HepG2 (cell line): ENCODE data around the gene BEND3. TPM values are rescaled to one million over a fixed set of nuclear protein-coding genes. Genes with fewer than 3 reads are reported as not detected.

Source experiments
- ATAC-seq: fragments of 200-7000 bp; cut with Tn5 transposase; 3 replicates; pipeline ENCODE4 v1.9.1; 2020; ENCODE audit warnings: mild to moderate bottlenecking, moderate library complexity
- BruUV-seq: library from RNA; stranded (reverse); fragments of 400-500 nt; replicated peaks from 2 replicates; lab custom pipeline; 2021; lab: Mats Ljungman, UMichigan
- CTCF ChIA-PET: fragments of 300-600 bp; formaldehyde crosslinking; extraction: SDS; loops from one replicate; lab custom pipeline; 2021; ENCODE audit warnings: low total read pairs, inconsistent platforms, low intra/inter-chr PET ratio; lab: Yijun Ruan, JAX
- POLR2A ChIA-PET: fragments of 350-600 bp; sonication (Branson Sonifier 250); formaldehyde crosslinking; loops from one replicate; lab custom pipeline; 2020; ENCODE audit warnings: antibody characterized with exemption, inconsistent platforms; lab: Yijun Ruan, JAX
- DNase-seq: peaks from one replicate; pipeline ENCODE4 v3.0.0-alpha.2; 2015; ENCODE audit warnings: low spot score
- FAIRE-seq: peaks from 3 replicates; lab custom pipeline; 2011; peaks lifted over from hg19 to GRCh38; lab: Jason Lieb, UNC
- H2AFZ ChIP-seq: one replicate; pipeline ENCODE4 v1.6.1; 2011; ENCODE audit warnings: low read length, inconsistent platforms
- H3K27ac ChIP-seq: fragments of 300-600 bp; 3 replicates; pipeline ENCODE4 v1.8.0; 2011; ENCODE audit warnings: mixed run types, mild to moderate bottlenecking, mixed read lengths, low read length, inconsistent platforms; ENCODE audit not compliant: insufficient read depth; ENCODE audit errors: extremely low read length
- H3K27me3 ChIP-seq, 2 experiments: fragments of 200-600 bp in 1 of 2; 2 replicates in 1 of 2; 3 replicates in 1 of 2; pipeline versions ENCODE4 v1.6.0 to v1.8.0; 2011; ENCODE audit warnings: low read length in 2 of 2, mild to moderate bottlenecking in 2 of 2, moderate library complexity in 2 of 2, inconsistent platforms in 1 of 2; ENCODE audit not compliant: insufficient read depth in 2 of 2, control insufficient read depth in 1 of 2
- H3K36me3 ChIP-seq, 2 experiments: fragments of 200-600 bp in 1 of 2; replicated peaks in 1 of 2; 2 replicates in 1 of 2; 3 replicates in 1 of 2; pipeline versions ENCODE4 v1.5.1 to v1.8.0; 2011; ENCODE audit warnings: low read length in 2 of 2, inconsistent platforms in 1 of 2; ENCODE audit not compliant: insufficient read depth in 2 of 2, control insufficient read depth in 1 of 2
- H3K4me1 ChIP-seq: 2 replicates; pipeline ENCODE4 v1.5.1; 2012; ENCODE audit warnings: low read length, inconsistent platforms; ENCODE audit not compliant: insufficient read depth
- H3K4me2 ChIP-seq: 2 replicates; pipeline ENCODE4 v1.6.0; 2011; ENCODE audit warnings: low read depth, low read length, inconsistent platforms
- H3K4me3 ChIP-seq, 3 experiments: fragments of 200-600 bp in 1 of 3; sonication (generic), shearing (Covaris generic) in 1 of 3; replicated peaks in 1 of 3; 2 replicates each; pipeline ENCODE4 v1.5.1; 2011 to 2016; ENCODE audit warnings: low read length in 3 of 3, inconsistent platforms in 2 of 3, low read depth in 2 of 3, mild to moderate bottlenecking in 2 of 3, control low read depth in 1 of 3, mixed read lengths in 1 of 3; ENCODE audit not compliant: insufficient read depth in 1 of 3
- H3K79me2 ChIP-seq: one replicate; pipeline ENCODE4 v1.6.1; 2011; ENCODE audit warnings: low read length, inconsistent platforms; ENCODE audit not compliant: insufficient read depth
- H3K9ac ChIP-seq: 2 replicates; pipeline ENCODE4 v1.6.0; 2011; ENCODE audit warnings: mild to moderate bottlenecking, low read depth, low read length, inconsistent platforms; ENCODE audit not compliant: insufficient read depth
- H3K9me3 ChIP-seq: 2 replicates; pipeline ENCODE4 v1.5.1; 2012; ENCODE audit warnings: mild to moderate bottlenecking, low read length
- H4K20me1 ChIP-seq: 2 replicates; pipeline ENCODE4 v1.6.0; 2011; ENCODE audit warnings: inconsistent platforms, mild to moderate bottlenecking, low read length, moderate library complexity; ENCODE audit not compliant: insufficient read depth
- ARID5B ChIP-seq: IDR thresholded peaks from 2 replicates; pipeline ENCODE4 v1.4.0; 2020; ENCODE audit warnings: mild to moderate bottlenecking, missing genetic modification reagents
- ATF4 ChIP-seq, 2 experiments: fragments of 450-650 bp in 1 of 2; sonication (generic) in 1 of 2; formaldehyde crosslinking; IDR thresholded peaks; 2 replicates each; pipeline versions ENCODE4 v1.5.0 to v1.8.0; 2020 to 2022; ENCODE audit warnings: mild to moderate bottlenecking in 1 of 2, missing genetic modification reagents in 1 of 2
- CTCF ChIP-seq: sonication (generic); formaldehyde crosslinking; IDR thresholded peaks from 2 replicates; pipeline ENCODE4 v1.5.0; 2020; ENCODE audit warnings: mild to moderate bottlenecking, missing genetic modification reagents, moderate library complexity
- ESRRA ChIP-seq: sonication (generic); formaldehyde crosslinking; IDR thresholded peaks from 2 replicates; pipeline ENCODE4 v1.5.1; 2020; ENCODE audit warnings: mild to moderate bottlenecking, low read depth, missing genetic modification reagents
- KMT2A ChIP-seq: sonication (generic); formaldehyde crosslinking; IDR thresholded peaks from 2 replicates; pipeline ENCODE4 v1.4.0; 2020; ENCODE audit warnings: missing genetic modification reagents
- NR2C2 ChIP-seq: sonication (generic); formaldehyde crosslinking; IDR thresholded peaks from 2 replicates; pipeline ENCODE4 v1.4.0; 2020; ENCODE audit warnings: missing genetic modification reagents, mild to moderate bottlenecking, moderate library complexity, borderline replicate concordance
- PHF8 ChIP-seq: sonication (generic); formaldehyde crosslinking; IDR thresholded peaks from 2 replicates; pipeline ENCODE4 v1.5.0; 2020; ENCODE audit warnings: missing genetic modification reagents
- SIN3B ChIP-seq: fragments of 150-350 bp; IDR thresholded peaks from 2 replicates; pipeline ENCODE4 v1.6.1; 2014; ENCODE audit warnings: low read length
- SP140L ChIP-seq: sonication (generic); formaldehyde crosslinking; IDR thresholded peaks from 2 replicates; pipeline ENCODE4 v1.4.0; 2020; ENCODE audit warnings: missing genetic modification reagents, borderline replicate concordance
- THAP8 ChIP-seq: sonication (generic); formaldehyde crosslinking; IDR thresholded peaks from 2 replicates; pipeline ENCODE4 v1.5.1; 2020; ENCODE audit warnings: missing genetic modification reagents, mild to moderate bottlenecking, borderline replicate concordance
- TRIM24 ChIP-seq: sonication (generic); formaldehyde crosslinking; IDR thresholded peaks from 2 replicates; pipeline ENCODE4 v1.8.0; 2022; ENCODE audit warnings: mild to moderate bottlenecking, missing genetic modification reagents
- XBP1 ChIP-seq: sonication (generic); formaldehyde crosslinking; IDR thresholded peaks from 2 replicates; pipeline ENCODE4 v1.5.0; 2020; ENCODE audit warnings: missing genetic modification reagents
- ZBTB8A ChIP-seq: sonication (generic); formaldehyde crosslinking; IDR thresholded peaks from 2 replicates; pipeline ENCODE4 v1.4.0; 2020; ENCODE audit warnings: mild to moderate bottlenecking, low read depth, missing genetic modification reagents, borderline replicate concordance
- ZMYM2 ChIP-seq: sonication (generic); formaldehyde crosslinking; IDR thresholded peaks from 2 replicates; pipeline ENCODE4 v1.8.0; 2022; ENCODE audit warnings: mild to moderate bottlenecking, missing genetic modification reagents
- ZNF546 ChIP-seq: sonication (generic); formaldehyde crosslinking; conservative IDR thresholded peaks from 2 replicates; pipeline ENCODE4 v1.8.1; 2023; ENCODE audit warnings: mild to moderate bottlenecking, missing genetic modification reagents
- ZNF557 ChIP-seq: sonication (generic); formaldehyde crosslinking; IDR thresholded peaks from 2 replicates; pipeline ENCODE4 v1.4.0; 2020; ENCODE audit warnings: missing genetic modification reagents
- ZNF792 ChIP-seq: IDR thresholded peaks from 2 replicates; pipeline ENCODE4 v1.6.1; 2016
- ZSCAN22 ChIP-seq: sonication (generic); formaldehyde crosslinking; IDR thresholded peaks from 2 replicates; pipeline ENCODE4 v1.4.0; 2020; ENCODE audit warnings: mild to moderate bottlenecking, missing genetic modification reagents
- WGBS: methylation state at CpG from one replicate; pipeline ENCODE4 v1.1.6; 2017; ENCODE audit warnings: low lambda C conversion rate; 5-methylcytosine and 5-hydroxymethylcytosine counted together
- in situ Hi-C: cut with HindIII; loops from 2 replicates; pipeline ENCODE4 v1.10.0; 2017; ENCODE audit warnings: low pct_unique_long_range_greater_than_20kb; ENCODE audit not compliant: extremely low pct_ligation_motif_present
- intact Hi-C: fragments of 100-400 bp; cut with micrococcal nuclease; formaldehyde crosslinking; loops from one replicate; pipeline ENCODE4 v1.10.0; 2022; ENCODE audit not compliant: unreplicated experiment
- polyA plus RNA-seq, 8 experiments: library from polyadenylated mRNA; depleted of rRNA in 3 of 8; stranded (reverse) in 7 of 8; unstranded in 1 of 8; fragments of >200 nt; fragmentation: Illumina TruSeq in 4 of 8; extraction: Trizol in 4 of 8; gene quantifications; 2 replicates each; pipeline versions ENCODE4 v1.2.1 to v1.2.3, GENCODE V29; 2011 to 2016; ENCODE audit warnings: low read depth in 4 of 8, missing spikeins in 1 of 8, mixed read lengths in 1 of 8; ENCODE audit not compliant: insufficient read depth in 1 of 8
- total RNA-seq, 5 experiments: library from RNA; depleted of rRNA; stranded (reverse); fragments of >200 nt; fragmentation: Illumina TruSeq; extraction: Trizol; gene quantifications; 2 replicates each; pipeline ENCODE4 v1.2.3, GENCODE V29; 2016; ENCODE audit warnings: low read depth in 1 of 5

Gene BEND3
- total and polyA plus RNA-seq, 2 of the 13 experiments (the other 11 are each of a cell fraction or from before 2014, with no cell fraction given): 1.4 to 5.8 TPM

- POLR2A ChIA-PET: interaction anchor here (0.9 to 1.8 kb wide), 13 partner anchors 10 to 842 kb away, joined by 3 to 10 read pairs (median 3); partner anchors contain the start of genes PDSS2 and SEC63
- H2AFZ ChIP-seq: peak overlapping the region; percentile 95
- TF ChIP-seq ZNF557 (CRISPR knock-in tag) (no peak), ATF4 (CRISPR knock-in tag; IDR thresholded peaks at IDR 0.05) (0 out of 4 replicates have a peak, but pooled peaks of 1 of the 2 experiments have one; percentile 14), ZNF792 (CRISPR knock-in tag) (no peak), ZNF546 (CRISPR knock-in tag) (no peak), SIN3B (no peak), PHF8 (CRISPR knock-in tag) (no peak), ZSCAN22 (CRISPR knock-in tag) (no peak), ARID5B (no peak), SP140L (CRISPR knock-in tag) (peak; percentile 64; the same call in 1 of the 2 replicates), THAP8 (CRISPR knock-in tag) (no peak), TRIM24 (CRISPR knock-in tag) (no peak), CTCF (no peak), ZBTB8A (CRISPR knock-in tag) (0 out of 2 replicates have a peak, but pooled peaks have one; percentile 8), ZMYM2 (CRISPR knock-in tag) (no peak), ESRRA (CRISPR knock-in tag) (0 out of 2 replicates have a peak, but pooled peaks have one; percentile 25), XBP1 (CRISPR knock-in tag) (no peak), NR2C2 (CRISPR knock-in tag) (peak; percentile 9; the same call in 1 of the 2 replicates), KMT2A (CRISPR knock-in tag) (no peak; the same call in 1 of the 2 replicates)
Observed at GRCh38 chr6:107116328-107116892, 1.1 kb upstream of the BEND3 start.

More at GRCh38 chr6:107116328-107116892, 1.1 kb upstream of the BEND3 start:
- in situ Hi-C loops (no loop called here), intact Hi-C loops (no loop called here)
- Histone ChIP-seq H3K9me3 (no peaks in the 10 kb centered on the region), H3K4me3 (peak overlapping the region; percentile 79 to 94 (median 80)), H3K27me3 (no peaks in the 10 kb centered on the region; a peak in 1 of 5 replicates), H4K20me1 (no peaks in the 10 kb centered on the region), H3K27ac (peak overlapping the region; percentile 98), H3K4me2 (peak overlapping the region; percentile 86), H3K79me2 (peaks cover 8% of the 10 kb centered on the region), H3K4me1 (peaks cover 33% of the 10 kb centered on the region), H3K9ac (peak overlapping the region; percentile 89), H3K36me3 (no peaks in the 10 kb centered on the region)
- ATAC-seq: peak; percentile 75
- 6% methylated on average over 15 of the region's 15 CpGs for WGBS
- BruUV-seq: TSS peak; percentile 79
- no peak for DNase-seq
- peak; percentile 30 for FAIRE-seq
- CTCF ChIA-PET: no interaction called here
